Stimulated activated CD4-positive, alpha-beta T cell treated with anti-CD3 and anti-CD28 coated beads, Interleukin-1b, Interleukin-23, amount 100 ng/mL, for 4 hours (primary cell): Measurements from ENCODE around the gene KLHL25.

Experiments
- DNase-seq, 2 donors: peaks; one replicate each; pipeline ENCODE4 v3.0.0-alpha.2; 2020; ENCODE audit warnings: low read depth in 2 of 2

Gene KLHL25

DNA sequence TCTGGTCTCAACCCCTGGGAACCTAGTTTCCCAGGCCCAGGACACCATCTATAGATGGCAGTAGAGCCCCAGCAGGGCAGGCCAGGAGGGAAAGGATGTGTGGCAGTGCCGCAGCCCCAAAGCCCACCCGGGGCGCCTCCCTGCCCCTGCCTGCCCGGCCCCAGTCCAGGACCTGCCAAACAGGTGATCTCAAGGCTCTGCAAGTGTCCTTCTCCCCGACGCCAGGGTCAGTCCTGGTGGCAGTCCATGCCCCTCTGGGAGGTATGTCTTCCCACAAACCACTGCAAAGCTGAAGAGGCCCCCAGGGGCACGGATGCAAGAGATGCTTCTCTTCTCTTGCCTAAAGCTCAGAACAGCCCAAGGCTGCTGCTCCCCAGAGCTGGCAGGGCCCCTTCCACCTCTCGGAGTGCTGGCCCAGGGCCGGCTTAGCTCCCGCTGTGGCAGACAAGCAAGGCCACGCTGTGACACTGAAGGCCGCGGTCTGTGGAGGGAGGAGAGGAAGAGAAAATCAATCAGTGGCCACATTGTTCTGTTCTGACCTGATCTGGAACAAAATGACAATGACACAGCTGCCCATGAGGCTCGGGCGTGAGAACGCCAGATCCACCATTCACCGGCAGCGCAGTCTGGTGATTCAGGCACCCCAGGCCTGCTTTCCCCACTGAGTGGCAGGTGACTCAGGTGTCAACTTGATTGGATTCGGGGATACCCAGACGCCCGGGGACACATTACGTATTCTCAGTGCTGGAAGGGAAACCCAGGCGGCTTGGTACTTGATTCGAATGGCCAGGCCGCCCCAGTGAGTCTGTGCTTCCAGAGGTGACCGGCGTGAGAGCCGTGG lies 34.0 kb downstream of the KLHL25 start:
- DNase-seq: no peak

GRCh38 chr15:85760049-85760448 lies 34.7 kb downstream of the KLHL25 start:
- DNase-seq: no peak

DNA sequence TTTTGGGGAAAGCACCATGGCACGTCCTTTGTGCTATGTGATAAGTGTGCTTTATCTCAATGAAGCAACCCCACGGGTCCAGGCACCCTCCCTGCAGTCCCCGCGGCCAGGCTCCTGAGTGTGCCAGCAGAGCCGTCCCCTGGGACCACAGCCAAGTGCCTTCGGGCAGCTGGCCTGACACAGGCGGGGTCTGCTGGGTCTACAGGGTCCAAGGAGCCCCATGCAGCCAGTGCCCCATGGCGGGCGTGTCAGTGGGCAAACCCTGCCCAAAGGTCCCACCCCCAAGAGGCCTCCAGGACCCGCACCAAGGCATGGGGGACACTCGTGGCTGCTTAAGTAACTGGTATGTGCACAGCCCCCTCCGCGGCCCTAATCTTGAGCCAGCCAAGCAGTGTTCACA lies 35.3 kb downstream of the KLHL25 start:
- DNase-seq: no peak

GRCh38 chr15:85758655-85758978 lies 36.1 kb downstream of the KLHL25 start:
- DNase-seq: no peak

DNA sequence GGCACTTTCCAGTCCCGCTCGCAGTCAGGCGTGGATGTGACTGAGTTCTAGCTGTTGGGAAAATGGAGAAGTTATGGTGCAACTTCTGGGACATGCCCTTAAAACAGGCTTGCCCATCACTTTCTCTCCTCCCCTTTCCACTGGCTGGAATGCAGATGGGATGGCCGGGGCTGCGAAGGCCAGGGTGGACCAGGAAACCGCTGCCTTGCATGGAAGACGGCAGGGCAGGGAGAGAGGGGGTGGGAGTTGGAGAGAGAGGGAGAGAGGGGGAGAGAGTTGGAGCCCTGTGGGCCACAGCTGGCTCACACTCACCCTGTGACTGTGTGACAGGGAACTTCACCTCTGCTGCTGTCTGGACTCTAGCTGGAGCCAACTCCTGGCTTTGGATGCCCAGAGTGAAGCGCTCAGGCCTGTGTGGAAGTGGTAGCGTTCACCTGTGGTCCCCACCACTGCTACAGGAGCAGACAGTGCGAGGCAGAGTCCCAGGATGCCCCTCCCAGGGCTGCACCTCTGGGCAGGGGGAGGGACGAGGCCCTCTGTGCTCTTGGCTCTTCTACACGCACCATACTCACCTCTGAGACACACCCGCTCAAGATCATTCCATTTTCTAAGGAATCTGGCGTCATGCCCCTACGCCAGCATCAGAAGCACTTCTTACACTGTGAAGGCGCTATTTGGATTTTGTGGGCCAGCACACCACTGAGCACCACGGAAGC lies 36.6 kb downstream of the KLHL25 start:
- DNase-seq: no peak

- DNase-seq: no peak
These were observed 37.4 kb downstream of the KLHL25 start for GRCh38 chr15:85757073-85757938.

- no peak for DNase-seq
These were observed 38.2 kb downstream of the KLHL25 start for GRCh38 chr15:85756411-85757072.

GRCh38 chr15:85755942-85756341 lies 38.8 kb downstream of the KLHL25 start:
- DNase-seq: no peak

GRCh38 chr15:85755471-85755870 lies 39.3 kb downstream of the KLHL25 start:
- DNase-seq: no peak

- DNase-seq: no peak
These were observed 39.7 kb downstream of the KLHL25 start for GRCh38 chr15:85754989-85755388.

- DNase-seq: no peak
These were observed 40.8 kb downstream of the KLHL25 start for GRCh38 chr15:85753791-85754452.

DNA sequence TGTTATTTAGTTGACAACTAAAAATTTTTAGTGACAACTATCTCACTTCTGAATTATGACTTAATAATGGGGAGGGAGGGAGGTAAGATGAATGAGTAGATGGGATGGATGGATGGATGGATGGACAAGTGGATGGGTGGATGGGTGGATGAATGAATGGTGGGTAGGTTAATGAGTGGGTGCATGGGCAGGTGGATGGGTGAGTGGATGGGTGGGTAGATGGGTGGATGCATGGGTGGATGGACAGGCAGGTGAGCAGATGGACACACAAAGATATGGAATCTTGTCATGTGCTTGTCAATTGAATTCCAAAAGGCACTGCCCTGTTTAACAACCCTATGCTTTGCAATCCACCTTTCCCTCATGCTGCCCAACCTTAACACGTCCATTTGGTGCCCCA lies 41.5 kb downstream of the KLHL25 start:
- DNase-seq: no peak

- no peak for DNase-seq
These were observed 42.2 kb downstream of the KLHL25 start for GRCh38 chr15:85752491-85752961.

DNA sequence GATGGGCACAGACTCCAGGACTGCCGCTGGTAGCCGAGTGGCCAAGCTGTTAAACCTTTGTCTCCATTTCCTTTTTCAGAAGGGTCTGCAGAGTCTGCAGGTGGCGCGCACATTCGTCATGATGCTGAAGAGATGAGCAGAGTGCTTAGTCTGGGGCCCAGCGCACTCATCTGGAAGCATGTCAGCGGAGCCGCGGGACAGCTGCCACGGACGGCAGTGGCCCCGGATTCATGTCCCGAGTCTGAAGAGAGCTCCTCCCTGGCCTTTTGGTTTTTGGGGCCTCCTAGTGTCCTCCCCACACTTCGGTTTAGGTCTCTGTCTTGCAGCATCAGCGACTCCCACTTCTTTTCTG lies 42.6 kb downstream of the KLHL25 start:
- DNase-seq: no peak

- no peak for DNase-seq
These were observed 43.2 kb downstream of the KLHL25 start for GRCh38 chr15:85751291-85752123.

DNA sequence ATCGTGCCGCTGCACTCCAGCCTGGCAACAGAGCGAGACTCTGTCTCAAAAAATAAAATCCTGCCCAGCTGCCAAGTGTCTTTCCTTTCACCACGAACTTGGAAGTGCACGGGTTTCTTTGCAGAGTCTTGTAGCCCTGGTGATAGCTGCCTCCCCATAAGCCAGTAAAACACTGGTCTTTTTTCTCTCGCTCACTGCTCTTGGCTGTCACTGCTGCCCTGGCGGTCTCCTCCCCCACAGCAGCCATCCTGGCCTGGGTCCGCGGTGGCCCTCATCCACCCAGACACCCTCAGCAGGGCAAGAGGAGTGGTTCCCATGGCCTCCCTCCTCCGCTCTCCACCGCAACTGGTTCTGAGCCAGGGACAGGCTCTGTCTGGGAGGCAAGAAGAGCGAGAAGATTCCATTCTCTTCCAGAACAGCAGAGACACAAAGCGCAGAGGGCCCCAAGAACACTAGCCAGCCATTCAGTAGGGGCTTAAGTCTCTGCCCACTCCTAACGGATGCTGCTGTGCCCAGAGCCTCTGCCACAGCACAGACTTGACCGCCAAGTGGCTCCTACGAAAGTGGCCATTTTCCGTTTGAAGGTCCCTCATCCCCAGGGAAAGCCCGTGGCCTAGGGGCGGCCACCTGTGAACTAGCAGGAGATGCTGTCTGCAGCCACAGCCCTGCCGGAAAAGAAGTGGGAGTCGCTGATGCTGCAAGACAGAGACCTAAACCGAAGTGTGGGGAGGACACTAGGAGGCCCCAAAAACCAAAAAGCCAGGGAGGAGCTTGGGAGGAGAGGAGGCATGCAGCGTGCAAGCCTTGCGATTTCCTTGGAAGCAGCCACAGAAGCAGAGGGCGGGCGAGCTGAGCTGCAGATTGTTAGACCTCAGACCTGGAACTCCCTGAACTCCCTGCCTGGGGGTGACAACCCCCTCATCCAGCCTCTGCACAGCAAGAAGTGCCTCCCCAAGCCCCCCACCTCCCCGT lies 44.1 kb downstream of the KLHL25 start:
- DNase-seq: no peak

DNA sequence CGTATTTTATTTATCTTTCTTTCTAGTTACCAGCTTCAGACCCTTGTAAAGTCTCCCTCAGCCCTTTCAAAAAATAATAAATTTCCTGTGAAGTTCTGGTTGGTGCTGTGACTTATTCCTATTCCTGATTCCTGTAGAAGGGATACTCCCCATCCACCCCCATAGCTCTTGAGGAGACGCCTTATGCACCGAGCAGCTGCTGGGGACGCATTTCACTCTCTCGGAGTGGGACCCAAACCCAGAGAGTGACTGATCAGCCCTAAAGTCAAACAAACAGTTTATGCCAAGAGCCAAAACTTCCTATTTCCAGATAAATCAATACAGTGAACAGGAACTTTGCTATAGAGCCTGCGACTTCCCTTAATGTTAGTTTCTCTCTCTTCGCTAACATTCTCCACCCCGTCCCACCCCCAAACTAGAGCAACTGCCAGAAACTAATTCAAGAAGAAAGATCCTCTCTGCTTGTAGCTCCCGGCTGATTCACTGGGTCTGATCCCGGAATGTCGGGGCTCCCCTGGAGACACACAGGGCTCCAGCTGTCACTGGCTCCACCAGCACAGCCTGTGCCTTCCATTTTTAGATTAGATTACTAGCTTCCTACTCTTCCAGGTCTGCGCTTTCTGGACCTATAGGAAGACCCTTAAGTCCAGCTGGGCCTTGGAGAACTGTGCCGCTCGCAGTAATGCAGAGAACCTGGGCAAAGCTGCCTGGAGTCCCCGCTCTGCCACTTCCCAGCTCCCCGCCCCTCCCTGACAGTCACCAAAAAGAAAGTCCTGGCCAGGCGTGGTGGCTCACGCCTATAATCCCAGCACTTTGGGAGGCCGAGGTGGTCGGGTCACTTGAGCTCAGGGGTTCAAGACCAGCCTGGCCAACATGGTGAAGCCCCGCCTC lies 45.2 kb downstream of the KLHL25 start:
- no peak for DNase-seq

GRCh38 chr15:85748729-85749128 lies 46.0 kb downstream of the KLHL25 start:
- DNase-seq: no peak
